GM18502 (cell line): ENCODE results near the gene NLRP1.

Experiments used
- ATAC-seq: cut with Tn5 transposase; IDR thresholded peaks from one replicate; pipeline ENCODE4 v1.9.1; 2021; ENCODE audit warnings: mild to moderate bottlenecking; ENCODE audit not compliant: unreplicated experiment, poor library complexity

Gene NLRP1

DNA sequence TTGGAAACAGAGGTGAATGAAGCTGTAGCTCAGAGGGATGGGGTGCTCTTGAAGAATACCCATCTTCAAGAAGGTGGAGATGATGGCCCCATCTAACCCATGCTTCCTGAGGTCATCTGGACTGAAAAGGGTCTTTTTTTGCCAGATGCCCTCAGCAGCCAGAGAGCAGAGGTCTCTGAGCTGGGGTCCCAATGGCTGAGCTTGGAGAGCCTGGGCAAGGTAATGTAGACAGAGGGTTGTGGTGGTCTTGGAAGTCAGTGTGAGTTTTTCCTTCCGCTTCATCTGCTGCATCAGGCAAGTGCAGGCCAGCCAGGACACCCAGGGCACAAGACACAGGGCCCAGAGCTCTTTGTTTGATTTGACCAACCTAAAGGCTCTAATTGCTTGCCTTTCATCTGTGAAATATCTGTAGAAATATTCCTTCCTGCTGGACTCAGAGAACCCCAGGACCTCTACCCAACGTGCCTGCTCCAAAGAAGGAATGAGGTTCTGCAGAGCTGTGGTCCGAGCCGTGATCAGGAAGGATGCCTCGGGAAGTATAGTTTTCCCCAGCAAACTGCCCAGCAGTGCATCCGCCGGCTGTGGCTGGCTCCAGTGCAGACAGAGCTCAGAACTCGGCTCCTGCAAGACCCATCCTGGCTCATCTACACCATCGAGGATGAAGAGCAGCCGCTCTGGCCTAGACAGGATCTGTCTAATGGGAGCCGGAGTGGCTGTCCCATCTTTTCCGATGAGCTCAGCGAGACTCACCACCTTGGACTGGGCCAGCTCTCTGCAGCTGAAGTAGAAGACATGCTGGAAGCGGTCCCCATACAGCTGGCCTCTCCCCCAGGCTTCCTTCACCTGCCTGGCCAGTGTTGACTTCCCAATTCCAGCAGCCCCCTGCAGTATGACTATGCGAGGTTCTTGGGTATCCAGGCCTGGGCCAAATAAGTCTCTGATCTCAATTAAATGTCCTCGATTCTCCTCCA, 25.2 kb downstream of the NLRP1 start:
- ATAC-seq: no peak

- no peak for ATAC-seq
Observed at GRCh38 chr17:5557990-5558389, 26.3 kb downstream of the NLRP1 start.

DNA sequence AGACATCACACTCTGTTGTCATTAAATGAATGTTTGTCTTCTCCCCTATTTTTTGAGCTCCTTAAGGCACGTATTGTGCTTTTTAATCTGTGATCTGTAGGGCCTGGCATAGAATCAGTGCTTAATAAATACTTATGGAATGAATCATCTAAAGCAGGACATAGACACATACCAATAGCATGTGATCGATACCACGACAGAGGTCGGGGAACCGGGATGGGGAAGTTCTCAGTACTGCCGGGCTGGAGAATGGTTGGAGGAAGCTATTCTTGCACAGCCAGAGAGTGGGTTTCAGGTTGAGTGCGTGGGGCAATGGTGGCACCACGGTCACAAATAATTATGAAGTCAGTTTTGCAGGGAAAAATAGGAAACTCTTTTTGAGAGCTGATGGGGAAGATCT, 26.8 kb downstream of the NLRP1 start:
- no peak for ATAC-seq

DNA sequence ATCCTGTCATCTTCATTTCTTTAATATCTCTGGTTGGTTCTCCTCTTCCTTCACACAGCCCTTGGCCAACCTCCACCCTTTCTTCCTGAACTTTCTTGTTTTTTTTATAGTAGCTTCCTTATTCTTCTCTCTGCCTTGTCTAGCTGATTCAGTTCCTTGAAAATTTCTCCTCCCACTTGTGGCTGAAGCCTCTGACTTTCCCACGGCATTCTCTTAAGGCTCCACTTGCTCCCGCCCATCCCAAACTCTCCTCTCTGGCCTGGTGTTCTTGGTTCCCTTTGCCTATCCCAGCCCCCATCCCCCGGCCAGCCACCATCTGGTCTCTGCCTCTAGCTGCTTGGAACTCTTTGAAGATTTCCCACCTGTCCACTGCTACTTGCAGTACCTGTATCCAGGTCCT, 29.1 kb downstream of the NLRP1 start:
- no peak for ATAC-seq

DNA sequence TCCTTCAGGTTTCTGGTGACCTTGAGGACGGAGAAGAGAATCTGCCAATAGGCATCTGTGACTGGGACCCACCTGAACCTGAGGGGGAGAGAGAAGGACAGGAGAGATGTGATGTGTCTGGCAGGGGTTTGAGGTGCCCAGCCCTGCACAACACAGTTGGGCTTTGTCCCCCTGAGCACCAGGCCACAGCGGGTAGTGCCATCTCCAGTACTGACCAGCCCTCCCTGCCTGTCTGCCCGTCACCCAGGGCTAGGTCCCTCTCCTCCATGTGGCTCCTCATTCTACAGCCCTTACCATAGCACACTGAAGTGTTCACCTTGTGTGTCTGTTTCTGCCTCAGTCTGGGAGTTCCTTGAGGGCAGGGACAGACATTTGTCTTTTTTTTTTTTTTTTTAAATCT, 30.8 kb downstream of the NLRP1 start:
- ATAC-seq: no peak

DNA sequence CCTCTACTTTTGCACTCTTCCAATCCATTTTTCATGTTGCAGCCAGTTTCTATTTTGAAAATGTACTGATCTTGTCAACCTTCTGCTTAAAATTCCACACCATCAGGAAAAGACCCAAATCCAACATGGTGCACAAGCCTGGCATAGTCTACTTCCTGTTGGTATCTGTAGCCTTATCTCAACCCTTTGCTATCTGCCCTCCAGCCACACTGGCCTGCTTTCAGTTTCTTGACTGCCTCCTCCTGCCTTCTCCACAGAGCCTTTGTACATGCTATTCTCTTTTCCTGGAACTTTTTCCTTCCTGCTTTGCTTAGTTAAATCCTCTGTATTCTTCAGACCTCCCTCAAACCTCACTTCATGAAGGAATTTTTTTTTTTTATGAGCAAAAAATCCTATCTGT, 31.5 kb downstream of the NLRP1 start:
- ATAC-seq: no peak

DNA sequence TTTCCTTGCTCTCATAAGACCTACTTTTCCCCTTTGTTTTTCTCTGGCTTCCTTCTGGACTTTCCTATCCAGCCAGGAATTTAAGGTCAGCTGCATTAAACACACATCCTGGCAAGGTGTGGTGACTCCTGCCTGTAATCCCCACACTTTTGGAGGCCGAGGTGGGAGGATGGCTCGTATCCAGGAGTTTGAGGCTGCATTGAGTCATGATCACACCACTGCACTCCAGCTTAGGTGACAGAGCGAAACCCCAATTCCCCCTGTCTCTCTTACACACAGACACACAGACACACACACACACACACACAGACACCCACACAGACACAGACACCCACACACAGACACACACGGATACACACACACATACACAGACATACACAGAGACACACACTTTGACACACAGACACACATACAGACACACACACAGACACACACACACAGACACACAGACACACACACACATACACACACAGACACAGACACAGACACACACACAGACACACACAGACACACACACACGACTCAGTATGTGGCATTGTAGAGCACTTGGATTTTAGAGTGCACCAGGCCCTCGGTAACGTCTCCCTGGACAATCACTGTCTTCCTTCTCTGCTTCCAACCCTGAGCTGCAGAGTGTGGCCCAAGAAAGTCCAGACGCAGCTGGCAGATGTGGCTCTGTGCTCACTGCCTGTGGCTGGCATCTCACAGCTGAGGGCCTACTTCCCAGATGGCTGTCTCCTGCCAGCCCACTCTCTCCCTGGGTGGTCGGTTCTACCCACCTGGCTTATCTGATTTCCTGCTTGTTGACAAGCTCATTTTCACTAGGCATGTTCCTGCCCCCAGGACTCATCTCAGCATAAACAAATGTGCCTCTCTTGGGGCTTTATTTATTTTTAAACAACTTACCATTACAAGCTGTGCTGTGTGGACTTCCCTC, 39.0 kb downstream of the NLRP1 start:
- ATAC-seq: no peak

DNA sequence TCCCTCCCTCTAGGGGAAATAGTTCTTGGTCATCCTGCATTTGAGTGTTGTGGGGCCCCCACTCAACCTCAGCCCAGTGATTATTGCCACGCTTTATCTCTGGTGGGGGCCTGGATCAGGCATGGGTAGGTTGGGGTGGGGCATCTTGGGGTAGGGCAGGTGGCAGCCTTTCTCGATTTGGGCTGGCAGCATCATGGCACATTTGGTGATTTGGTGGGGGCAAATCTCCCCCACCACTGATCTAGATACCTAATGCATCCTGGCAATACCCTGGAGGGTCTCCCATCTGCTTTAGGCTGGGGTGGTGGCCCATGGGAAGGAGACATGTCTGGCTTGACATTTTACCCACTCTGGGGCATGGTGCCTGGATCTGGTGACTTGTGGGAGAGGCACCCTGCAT, 40.2 kb downstream of the NLRP1 start:
- no peak for ATAC-seq

DNA sequence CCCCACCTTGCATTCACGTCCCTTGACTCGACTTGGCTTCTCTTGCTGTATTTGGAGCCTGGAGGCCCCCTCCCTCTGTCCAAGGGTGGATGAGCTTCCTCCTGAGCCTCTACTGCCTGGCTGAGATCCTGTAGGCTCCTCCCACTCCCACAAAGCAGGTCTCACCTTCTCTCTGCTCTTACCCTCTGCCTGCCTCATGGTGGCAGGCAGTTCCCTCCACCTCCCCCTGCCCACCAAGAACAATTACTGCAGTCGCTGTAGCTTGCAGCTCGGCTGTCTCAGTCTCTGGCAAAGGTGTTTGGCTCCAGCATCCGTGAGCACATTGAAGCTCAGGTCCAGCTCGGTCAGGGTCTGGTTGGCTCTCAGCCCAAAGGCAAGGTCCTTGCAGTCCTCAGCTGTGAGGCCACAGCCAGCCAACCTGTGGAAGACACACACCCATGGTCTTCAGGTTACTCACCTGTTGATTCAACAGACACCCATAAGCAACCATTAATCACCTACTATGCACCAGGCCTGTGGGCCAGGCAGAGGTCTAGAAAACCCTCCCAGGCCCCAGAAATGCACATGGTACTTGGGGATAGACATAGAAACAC, 42.6 kb downstream of the NLRP1 start:
- ATAC-seq: no peak

- no peak for ATAC-seq
Observed at GRCh38 chr17:5540321-5540720, 44.0 kb downstream of the NLRP1 start.

DNA sequence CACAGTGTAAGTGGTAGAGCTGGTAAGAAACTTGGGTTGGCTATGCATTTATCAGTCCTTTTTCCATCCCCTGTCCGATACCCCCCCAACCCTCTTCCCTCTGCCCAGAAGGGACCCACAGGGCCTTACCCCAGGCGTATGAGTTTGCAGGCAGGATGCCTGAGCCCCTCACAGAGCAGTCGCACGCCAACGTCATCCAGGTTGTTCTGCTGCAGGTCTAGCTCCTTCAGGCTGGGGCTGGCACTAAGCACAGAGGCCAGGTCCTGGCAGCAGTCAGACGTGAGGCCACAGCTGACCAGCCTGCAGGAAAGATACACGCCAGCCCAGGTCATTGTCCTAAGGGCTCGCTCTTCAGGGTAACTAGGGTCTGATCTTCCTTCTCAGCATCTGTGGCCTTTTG, 45.0 kb downstream of the NLRP1 start:
- no peak for ATAC-seq

DNA sequence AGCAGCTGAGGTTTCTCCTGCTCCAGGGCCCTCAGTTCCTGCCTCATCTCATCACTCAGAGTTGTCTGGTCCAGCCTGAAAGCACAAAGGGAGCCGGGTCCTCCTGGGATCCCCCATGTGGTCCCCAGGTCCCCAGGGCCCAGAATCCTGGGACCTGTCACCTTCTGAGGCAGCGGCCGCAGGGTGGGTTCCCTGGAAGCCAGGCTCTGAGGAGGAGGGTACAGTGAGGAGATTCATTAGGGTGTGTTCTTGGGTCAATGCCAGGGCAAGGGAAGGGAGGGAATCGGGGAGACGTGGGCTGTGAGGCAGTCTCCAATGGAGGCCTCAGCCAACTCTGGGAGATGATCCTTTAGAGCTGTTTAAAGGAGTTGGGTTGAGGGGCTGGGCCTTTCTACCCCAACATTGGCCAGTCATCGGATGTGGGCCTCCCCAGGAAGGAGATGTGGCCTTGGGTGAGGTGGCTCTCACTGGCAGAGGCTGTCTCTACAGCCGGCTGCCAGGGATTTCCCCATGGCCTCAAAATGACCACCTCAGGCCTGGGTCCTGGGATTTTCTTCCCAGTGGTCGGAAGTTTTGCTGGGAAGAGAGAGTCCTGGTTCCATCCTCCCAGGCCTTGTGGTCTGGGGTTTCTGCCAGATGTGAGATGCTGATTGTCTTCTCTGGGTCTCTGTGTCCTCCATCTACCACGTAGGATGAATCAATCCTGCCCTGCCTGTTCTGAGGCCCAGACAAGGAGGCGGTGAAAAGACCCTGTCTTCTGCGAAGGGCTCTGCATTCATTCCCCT, 47.3 kb downstream of the NLRP1 start:
- ATAC-seq: no peak

- no peak for ATAC-seq
Observed at GRCh38 chr17:5535436-5535835, 48.9 kb downstream of the NLRP1 start.

DNA sequence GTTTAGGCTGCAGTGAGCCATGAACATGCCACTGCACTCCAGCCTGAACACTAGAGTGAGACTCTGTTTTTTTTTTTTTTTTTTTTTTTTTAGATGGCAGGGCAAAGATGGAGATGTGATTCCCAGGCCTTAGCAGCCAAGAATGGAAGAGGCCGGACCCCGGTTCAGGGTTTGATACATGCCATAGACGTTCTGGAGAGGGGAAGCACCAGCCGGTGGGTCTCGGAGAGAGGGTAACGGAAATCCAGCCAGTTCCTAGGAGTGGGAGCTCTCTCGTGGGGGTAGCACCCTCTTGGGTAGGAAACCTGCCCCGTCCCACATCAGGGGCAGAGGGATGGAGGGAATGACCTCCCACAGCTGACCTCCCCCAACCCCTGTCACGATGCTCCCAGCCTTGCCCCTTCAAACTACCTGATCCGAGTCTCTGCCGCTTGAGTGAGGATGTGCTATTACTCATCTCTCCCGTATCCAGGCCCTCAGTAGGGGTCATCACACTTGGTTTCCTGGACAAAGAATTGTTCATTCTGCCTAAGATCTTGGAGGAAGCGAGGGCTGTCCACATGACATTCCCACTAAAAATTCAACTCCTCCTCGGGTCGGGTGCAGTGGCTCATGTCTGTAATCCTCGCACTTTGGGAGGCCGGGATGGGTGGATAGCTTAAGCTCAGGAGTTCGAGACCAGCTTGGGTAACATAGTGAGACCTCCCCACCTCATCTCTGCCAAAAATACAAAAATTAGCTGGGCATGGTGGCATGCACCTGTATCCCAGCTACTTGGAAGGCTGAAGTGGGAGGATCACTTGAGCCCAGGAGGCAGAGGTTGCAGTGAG, 50.6 kb downstream of the NLRP1 start:
- ATAC-seq: no peak

GRCh38 chr17:5532581-5532980, 51.7 kb downstream of the NLRP1 start:
- ATAC-seq: no peak

DNA sequence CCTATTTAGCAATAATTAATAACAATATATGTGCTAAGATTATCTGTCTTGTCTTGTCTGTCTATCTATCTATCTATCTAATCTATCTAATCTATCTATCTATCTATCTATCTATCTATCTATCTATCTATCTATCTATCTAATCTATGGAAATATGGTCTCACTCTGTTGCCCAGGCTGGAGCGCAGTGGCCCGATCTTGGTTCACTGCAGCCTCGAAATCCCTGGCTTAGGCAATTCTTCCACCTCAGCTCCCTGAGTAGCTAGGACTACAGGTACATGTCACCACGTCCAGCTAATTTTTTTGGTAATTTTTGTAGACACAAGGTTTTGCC, 53.3 kb downstream of the NLRP1 start:
- ATAC-seq: no peak

DNA sequence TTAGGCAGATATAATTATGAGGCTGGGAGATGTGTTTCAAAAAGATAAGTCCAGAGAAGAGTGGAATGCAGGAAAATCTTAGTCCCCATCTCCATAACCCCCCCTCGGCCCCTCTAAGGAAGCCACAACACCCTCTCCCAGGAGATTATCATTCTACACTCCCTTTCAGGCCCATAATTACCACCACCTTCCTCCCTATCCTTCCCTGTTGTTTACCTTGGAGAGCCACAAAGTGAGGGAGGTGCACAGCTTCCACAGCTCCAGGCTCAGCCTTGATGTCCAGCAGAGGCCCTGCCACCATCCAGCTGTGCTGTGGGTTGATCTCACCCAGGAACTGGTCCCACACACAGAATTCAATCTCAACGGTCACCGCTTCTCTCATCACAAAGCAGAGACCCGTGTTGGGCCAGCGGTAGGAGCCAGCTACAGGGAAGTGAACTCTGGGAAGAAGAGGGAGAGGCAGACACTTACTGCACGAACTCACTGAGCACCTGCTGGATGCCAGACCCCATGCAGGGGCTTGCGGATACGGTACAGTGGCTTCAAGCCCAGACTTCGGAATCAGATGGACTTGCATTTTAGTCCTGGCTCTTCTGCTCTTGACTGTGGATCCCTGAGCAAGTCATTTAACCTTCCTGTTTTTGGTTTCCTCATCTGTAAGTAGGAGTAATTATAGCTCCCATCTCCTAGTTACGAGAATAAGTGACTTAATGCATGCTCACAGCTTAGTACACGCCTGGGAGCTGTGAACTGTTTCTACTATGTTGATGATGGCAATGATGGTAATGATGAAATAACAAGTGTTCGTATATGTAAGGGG, 53.8 kb downstream of the NLRP1 start:
- no peak for ATAC-seq

GRCh38 chr17:5527601-5528250, 56.6 kb downstream of the NLRP1 start:
- ATAC-seq: no peak
